Ovary (tissue), 9 donors: ENCODE results near the gene SORCS2. TPM values are rescaled to one million over a fixed set of nuclear protein-coding genes. Genes with fewer than 3 reads are reported as not detected.

Experiments used
- DNase-seq, 5 donors: peaks; one replicate each; pipeline ENCODE4 v3.0.0-alpha.2; 2019 to 2020
- H3K27ac ChIP-seq, 2 donors: fragments of 200-600 bp; one replicate each; pipeline versions ENCODE4 v1.5.1 to v1.8.0; 2019 to 2022
- H3K27me3 ChIP-seq: fragments of 200-600 bp; one replicate; pipeline ENCODE4 v1.8.0; 2022
- H3K36me3 ChIP-seq: fragments of 200-600 bp; sonication (generic); one replicate; pipeline ENCODE4 v1.5.1; 2019
- H3K4me1 ChIP-seq: one replicate; pipeline ENCODE4 v1.8.1; 2013; ENCODE audit warnings: mild to moderate bottlenecking, moderate library complexity; ENCODE audit not compliant: insufficient read depth
- H3K4me3 ChIP-seq: fragments of 200-600 bp; sonication (generic); one replicate; pipeline ENCODE4 v1.5.1; 2017
- H3K9me3 ChIP-seq, 2 donors: fragments of 200-600 bp in 1 of 2; sonication (generic) in 1 of 2; one replicate each; pipeline versions ENCODE4 v1.5.1 to v1.8.1; 2013 to 2019; ENCODE audit warnings: mild to moderate bottlenecking in 1 of 2, moderate library complexity in 1 of 2
- CTCF ChIP-seq, 3 donors: fragments of 450-650 bp in 2 of 3; fragments of 200-600 bp in 1 of 3; IDR thresholded peaks; one replicate each; pipeline versions ENCODE4 v1.5.1 to v1.8.0; 2016 to 2022; ENCODE audit warnings: antibody characterized with exemption in 3 of 3, mild to moderate bottlenecking in 1 of 3
- EP300 ChIP-seq: sonication (generic); formaldehyde crosslinking; IDR thresholded peaks from one replicate; pipeline ENCODE4 v1.6.1; 2017; ENCODE audit warnings: antibody characterized with exemption
- POLR2A ChIP-seq: fragments of 450-650 bp; IDR thresholded peaks from one replicate; pipeline ENCODE4 v1.6.1; 2017; ENCODE audit warnings: antibody characterized with exemption, mild to moderate bottlenecking, moderate library complexity
- WGBS, 3 donors: extraction: QIAGEN DNeasy Blood & Tissue Kit in 1 of 3; methylation state at CpG; one replicate each; pipeline versions ENCODE4 v1.1.5 to v1.1.7; 2013 to 2017; 5-methylcytosine and 5-hydroxymethylcytosine counted together
- intact Hi-C, 4 donors: fragments of 100-400 bp; cut with DNase I; formaldehyde crosslinking; loops; one replicate each; pipeline versions ENCODE4 v1.11.0 to v1.15.1; 2022 to 2023
- polyA plus RNA-seq, 2 donors: library from polyadenylated mRNA; stranded (reverse); fragments of 200-250 nt in 1 of 2; fragments of 350-450 nt in 1 of 2; fragmentation: Illumina TruSeq in 1 of 2; extraction: RNeasy Lipid Tissue Mini Kit (QIAGEN cat#74804) in 1 of 2; gene quantifications; one replicate each; pipeline ENCODE4 v1.2.3, GENCODE V29; 2013 to 2014
- total RNA-seq, 7 donors: library from RNA; depleted of rRNA in 2 of 7; stranded (reverse); fragments of >200 nt in 2 of 7; fragmentation: NEBNext Ultra II Directional in 3 of 7; extraction: Animal tissue kit (Norgen Biotek cat#: 25700) in 3 of 7; gene quantifications; one replicate each; pipeline versions ENCODE4 v1.1.0 to v1.2.4, GENCODE V29; 2016 to 2023
- donor health status: DM: no; HTN: no; CAD: no; lungs with moderate emphysema.
- donor health status: DM: no; HTN: no; CAD: no.
- donor health status: Bipolar disorder and iron deficiency.
- donor health status: DM: yes; HTN: yes; CAD: no.
- donor health status: DM: no; HTN: no; CAD: no.
- donor health status: DM: yes; HTN: yes; CAD: no.

Gene SORCS2
- total and polyA plus RNA-seq, 9 donors, result 0.60 to 23.9 (median 7.1) TPM

- peak in 1 of 5 donors; percentile 1 for DNase-seq
- no peaks in the 10 kb centered on the region for H3K27me3 ChIP-seq
- no peaks in the 10 kb centered on the region for H3K9me3 ChIP-seq
- no peak overlapping the region for H3K27ac ChIP-seq
- H3K36me3 ChIP-seq, result no peaks in the 10 kb centered on the region
- H3K4me1 ChIP-seq, result no peaks in the 10 kb centered on the region
- no peak for TF ChIP-seq POLR2A
- no peak for TF ChIP-seq EP300
- TF ChIP-seq CTCF (IDR thresholded peaks at IDR 0.05), result no peak
- no peak overlapping the region for H3K4me3 ChIP-seq
- intact Hi-C loops, result loop anchor here in 1 of 4 donors (10.0 kb wide), 1 partner anchor 138 kb away; the partner anchor contains the start of gene TADA2B
- WGBS, 3 donors, result 75 to 83% (median 78%) methylated on average over 4 of the region's 4 CpGs
These were observed 9.2 kb upstream of the SORCS2 start for GRCh38 chr4:7183161-7183560.

DNA sequence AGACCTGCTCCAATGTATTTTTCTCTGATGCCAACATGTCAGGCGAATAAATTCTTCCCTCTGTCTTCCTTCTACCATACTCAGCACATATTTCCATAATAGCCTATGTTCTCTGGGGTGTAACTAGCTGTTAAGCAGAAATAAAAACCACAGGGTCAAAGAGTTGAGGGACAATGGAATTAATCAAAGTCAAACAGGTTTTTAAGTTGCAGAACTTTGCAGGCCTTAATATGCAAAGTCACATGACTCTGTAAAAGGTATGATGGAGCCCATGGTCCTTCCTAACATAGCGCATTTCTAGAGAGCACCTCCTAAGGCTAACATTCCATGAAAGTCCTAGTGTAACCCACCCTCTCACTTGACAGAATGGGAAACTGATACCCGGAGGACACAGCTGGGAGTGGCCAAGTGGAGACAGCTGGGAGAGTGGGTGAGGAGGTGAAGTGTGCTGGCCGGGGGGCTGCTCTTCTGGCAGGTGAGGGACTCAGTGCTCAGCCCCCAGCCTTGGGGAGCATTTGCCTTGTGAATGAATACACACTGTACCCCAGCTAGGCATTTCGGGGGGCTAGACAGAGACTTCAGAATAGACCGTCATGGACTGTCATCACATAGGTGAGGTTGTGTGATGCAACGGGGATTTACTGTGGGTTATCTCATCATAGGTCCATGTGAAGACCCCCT lies 8.4 kb upstream of the SORCS2 start:
- Histone ChIP-seq H3K4me1 (no peaks in the 10 kb centered on the region), H3K9me3 (no peaks in the 10 kb centered on the region), H3K27ac (no peak overlapping the region), H3K36me3 (no peaks in the 10 kb centered on the region), H3K4me3 (no peak overlapping the region), H3K27me3 (no peaks in the 10 kb centered on the region)
- 83 to 88% (median 85%) methylated on average over 7 of the region's 7 CpGs for WGBS, 3 donors
- DNase-seq, result peak in 1 of 5 donors; percentile 8
- no peak for TF ChIP-seq CTCF (IDR thresholded peaks at IDR 0.05)
- intact Hi-C loops, result loop anchor here in 1 of 4 donors (10.0 kb wide), 1 partner anchor 139 kb away; the partner anchor contains the start of gene TADA2B

GRCh38 chr4:7185487-7186030 lies 6.8 kb upstream of the SORCS2 start:
- WGBS, 3 donors, result 85 to 91% (median 88%) methylated on average over 10 of the region's 10 CpGs
- Histone ChIP-seq H3K9me3 (no peaks in the 10 kb centered on the region), H3K27ac (no peak overlapping the region), H3K4me3 (no peak overlapping the region), H3K36me3 (no peaks in the 10 kb centered on the region), H3K27me3 (no peaks in the 10 kb centered on the region), H3K4me1 (no peaks in the 10 kb centered on the region)
- TF ChIP-seq EP300, result no peak
- intact Hi-C loops, result loop anchor here in 1 of 4 donors (10.0 kb wide), 1 partner anchor 141 kb away; the partner anchor contains the start of gene TADA2B
- peak in 1 of 5 donors; percentile 13 for DNase-seq

DNA sequence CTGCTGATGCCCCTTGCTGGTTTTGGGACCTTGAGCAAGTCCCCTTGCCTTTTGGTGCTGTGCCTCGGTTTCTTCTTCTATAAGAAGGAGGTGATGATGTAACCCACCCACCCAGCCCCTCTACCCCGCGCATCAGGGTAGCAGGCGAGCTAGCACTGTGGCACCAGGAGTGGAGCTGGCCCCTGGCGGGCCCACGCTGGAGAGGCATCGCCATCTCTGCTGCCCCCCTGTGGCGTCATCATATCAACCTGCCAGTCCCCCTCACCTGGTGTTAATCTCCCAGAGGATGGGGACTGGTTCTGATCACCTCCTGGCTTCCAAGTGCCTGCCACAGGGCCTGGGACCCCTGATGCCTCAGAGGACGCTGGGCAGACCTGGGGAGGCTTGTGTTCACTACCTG lies 6.3 kb upstream of the SORCS2 start:
- Histone ChIP-seq H3K27me3 (no peaks in the 10 kb centered on the region), H3K27ac (no peak overlapping the region), H3K4me3 (no peak overlapping the region), H3K36me3 (no peaks in the 10 kb centered on the region), H3K4me1 (peaks cover 1% of the 10 kb centered on the region), H3K9me3 (no peaks in the 10 kb centered on the region)
- intact Hi-C loops, result loop anchor here in 1 of 4 donors (10.0 kb wide), 1 partner anchor 141 kb away; the partner anchor contains the start of gene TADA2B
- WGBS, 3 donors, result 80 to 87% (median 85%) methylated on average over 7 to 9 of the region's 9 CpGs
- DNase-seq, result peak in 2 of 5 donors; percentile 30 to 51
- TF ChIP-seq EP300 (no peak), POLR2A (no peak), CTCF (IDR thresholded peaks at IDR 0.05) (no peak)
